GM18511 (cell line): ENCODE results near the gene NR5A1.

ENCODE experiments used
- ATAC-seq: cut with Tn5 transposase; IDR thresholded peaks from one replicate; pipeline ENCODE4 v1.9.1; 2021; ENCODE audit warnings: mild to moderate bottlenecking, moderate library complexity; ENCODE audit not compliant: unreplicated experiment

The NR5A1 gene

DNA sequence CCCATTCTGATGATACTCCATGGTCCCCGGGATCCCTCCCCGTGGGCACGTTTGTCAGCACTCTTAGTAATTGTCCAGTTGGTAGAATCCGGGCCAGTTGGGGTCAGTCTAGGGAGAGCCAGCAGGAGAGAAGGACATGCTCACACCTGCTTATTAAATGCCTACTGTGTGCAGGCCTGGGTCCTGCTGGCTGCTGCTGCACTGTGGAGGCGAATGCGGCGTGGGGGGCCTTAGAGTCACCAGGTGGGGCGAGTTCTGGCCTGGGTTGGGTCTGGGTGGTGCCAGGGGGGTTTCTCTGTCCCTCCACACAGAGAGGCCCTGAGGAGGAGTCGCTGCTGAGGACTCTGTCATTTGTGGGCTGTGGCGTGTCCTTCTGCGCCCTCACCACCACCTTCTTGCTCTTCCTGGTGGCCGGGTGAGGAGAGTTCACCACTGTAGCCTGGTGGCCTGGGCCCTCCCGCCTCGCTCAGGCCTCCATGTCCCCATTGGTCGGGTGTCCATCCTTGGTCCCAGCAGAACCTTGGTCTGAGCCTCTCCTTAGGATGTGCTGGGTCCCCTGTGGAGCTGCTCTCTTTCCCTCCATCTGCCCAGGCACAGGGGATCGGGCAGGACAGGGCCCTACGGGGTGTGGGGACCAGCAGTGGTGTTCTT lies 39.7 kb downstream of the NR5A1 start:
- ATAC-seq, result no peak

GRCh38 chr9:124465736-124466135 lies 41.5 kb downstream of the NR5A1 start:
- no peak for ATAC-seq

GRCh38 chr9:124462739-124463138 lies 44.5 kb downstream of the NR5A1 start:
- ATAC-seq, result no peak

GRCh38 chr9:124458441-124458840 lies 48.8 kb downstream of the NR5A1 start:
- no peak for ATAC-seq

GRCh38 chr9:124457887-124458431 lies 49.2 kb downstream of the NR5A1 start:
- no peak for ATAC-seq

- no peak for ATAC-seq
Measured at GRCh38 chr9:124457079-124457886, 49.9 kb downstream of the NR5A1 start.

GRCh38 chr9:124456341-124457078 lies 50.7 kb downstream of the NR5A1 start:
- no peak for ATAC-seq

GRCh38 chr9:124455820-124456219 lies 51.4 kb downstream of the NR5A1 start:
- no peak for ATAC-seq

- ATAC-seq, result no peak
Measured at GRCh38 chr9:124454791-124455443, 52.3 kb downstream of the NR5A1 start.

DNA sequence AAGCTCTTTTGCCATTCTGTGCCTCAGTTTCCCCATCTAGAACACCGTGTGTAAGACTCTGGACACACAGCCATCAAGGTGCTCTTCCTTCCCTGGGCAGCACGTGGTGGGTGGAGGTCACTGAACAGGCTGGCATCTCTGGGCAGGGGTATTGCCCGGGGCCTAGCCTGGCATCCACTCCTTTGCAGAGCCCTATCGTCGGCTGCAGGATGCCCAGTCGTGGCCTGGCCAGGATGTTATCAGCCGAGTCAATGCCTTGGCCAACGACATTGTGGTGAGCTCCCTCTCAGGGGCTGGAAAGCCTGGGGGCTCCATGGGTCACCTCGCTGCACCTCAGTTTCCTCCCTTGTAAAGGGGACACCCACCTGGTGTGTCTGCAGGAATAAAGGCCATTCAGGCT lies 52.9 kb downstream of the NR5A1 start:
- ATAC-seq, result no peak

- no peak for ATAC-seq
Measured at GRCh38 chr9:124453586-124454191, 53.5 kb downstream of the NR5A1 start.

- no peak for ATAC-seq
Measured at GRCh38 chr9:124452841-124453585, 54.2 kb downstream of the NR5A1 start.

GRCh38 chr9:124452326-124452725 lies 54.9 kb downstream of the NR5A1 start:
- ATAC-seq, result no peak

DNA sequence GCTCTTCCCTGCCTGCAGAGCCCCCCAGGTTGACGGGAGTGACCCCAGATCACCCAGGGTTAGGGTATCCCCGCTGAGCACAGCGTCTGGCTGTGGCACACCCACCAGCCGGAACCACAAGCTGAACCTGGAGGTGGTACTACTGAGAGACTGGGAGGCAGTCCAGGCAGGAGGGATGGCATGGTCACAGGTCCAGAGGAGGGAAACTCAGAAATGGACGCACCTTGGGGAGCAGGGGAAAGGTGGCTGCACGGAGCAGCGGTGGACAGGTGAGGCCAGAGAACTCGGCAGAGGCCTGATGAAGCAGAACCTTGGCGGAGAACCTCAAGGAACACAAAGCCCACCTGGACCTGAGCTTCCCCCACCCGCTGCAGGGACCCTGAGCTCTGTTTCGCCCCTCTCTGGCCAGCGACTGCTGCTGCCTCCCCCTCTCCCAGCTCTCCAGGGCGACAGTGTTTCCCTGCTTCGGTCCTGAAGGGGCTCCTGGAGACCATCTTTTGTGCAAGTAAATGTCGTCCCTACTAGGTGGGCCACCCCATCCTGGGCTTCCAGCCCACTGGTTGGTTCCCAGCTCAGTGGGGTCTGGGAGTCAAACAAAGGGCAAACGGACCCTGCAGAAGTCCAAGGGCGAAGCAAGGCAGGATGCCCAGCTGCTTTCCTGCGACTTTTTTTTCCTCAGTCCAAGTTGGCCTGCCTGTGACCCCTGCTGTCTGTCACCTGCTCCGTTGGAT lies 56.1 kb downstream of the NR5A1 start:
- no peak for ATAC-seq

DNA sequence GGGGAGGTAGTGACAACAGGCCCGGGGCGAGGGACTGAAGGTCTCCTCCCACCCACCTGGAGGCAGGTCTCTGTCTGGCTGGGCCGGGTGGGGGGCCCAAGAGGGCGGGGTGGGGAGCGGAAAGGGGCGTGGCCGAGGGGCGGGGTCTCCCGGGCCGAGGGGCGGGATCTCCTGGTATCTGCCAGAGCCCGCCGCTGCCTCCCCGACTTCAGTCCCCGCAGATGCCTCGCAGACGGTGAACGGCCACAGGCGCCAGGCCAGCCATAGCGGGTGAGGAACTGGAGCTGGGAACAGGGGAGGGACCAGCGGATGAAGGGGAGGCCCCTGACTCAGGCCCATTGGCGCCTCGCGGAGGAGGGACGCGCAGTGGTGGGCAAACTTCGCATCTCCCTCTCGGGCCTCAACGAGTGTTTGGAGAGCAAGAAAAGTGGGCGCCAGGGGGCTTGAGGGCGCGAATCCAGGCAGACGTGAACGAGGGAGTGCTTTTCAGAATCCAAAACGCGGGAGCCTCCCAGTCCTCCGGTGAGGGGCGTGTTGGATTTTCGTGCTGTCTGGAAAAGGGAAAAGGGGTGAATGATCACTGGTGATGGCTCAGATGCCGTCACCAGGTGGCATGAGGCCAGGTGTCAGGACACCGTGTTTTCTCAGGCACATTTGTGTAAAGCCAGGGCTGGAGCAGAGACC lies 56.8 kb downstream of the NR5A1 start, which contains the start of gene ADGRD2:
Gene ADGRD2, plus strand, starts transcription at position 211 of the 684 bp plus-strand sequence. CDS start 1,216 bp downstream, outside the sequence.
- ATAC-seq, result no peak

GRCh38 chr9:124449381-124450151 lies 57.6 kb downstream of the NR5A1 start:
- ATAC-seq, result no peak

GRCh38 chr9:124448019-124448418 lies 59.2 kb downstream of the NR5A1 start:
- ATAC-seq, result no peak

DNA sequence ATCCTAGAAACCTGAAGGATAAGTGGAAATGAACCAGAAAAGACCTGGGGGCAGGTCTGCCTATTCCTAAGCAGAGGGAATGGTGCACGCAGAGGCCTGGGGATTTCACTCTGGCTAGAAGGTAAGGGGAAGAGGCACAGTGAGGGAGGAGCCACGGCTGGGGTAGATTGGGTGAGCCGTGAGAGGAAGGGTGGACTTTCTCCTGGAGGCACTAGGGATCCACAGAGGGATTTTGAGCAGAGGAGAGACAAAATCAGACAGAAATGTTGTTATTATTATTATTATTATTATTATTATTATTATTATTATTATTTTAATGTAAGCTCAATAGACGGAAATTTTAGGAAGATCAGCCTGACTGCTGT lies 59.9 kb downstream of the NR5A1 start:
- ATAC-seq, result no peak
